Thyroid gland (tissue), 4 donors: Measurements from ENCODE around the gene COL25A1. TPM values are rescaled to one million over a fixed set of nuclear protein-coding genes. Genes with fewer than 3 reads are reported as not detected.

ENCODE experiments used
- DNase-seq, 2 donors: peaks; one replicate each; pipeline ENCODE4 v3.0.0-alpha.2; 2019
- H3K27ac ChIP-seq, 3 donors: fragments of 200-600 bp; sonication (generic); 1 replicate in 2 of 3; 2 replicates in 1 of 3; pipeline ENCODE4 v1.5.1; 2016 to 2019; ENCODE audit warnings: mild to moderate bottlenecking in 1 of 3, moderate library complexity in 1 of 3
- H3K27me3 ChIP-seq: fragments of 200-600 bp; sonication (generic); one replicate; pipeline ENCODE4 v1.5.1; 2019
- H3K36me3 ChIP-seq, 2 donors: fragments of 200-600 bp; sonication (generic); one replicate each; pipeline ENCODE4 v1.5.1; 2016 to 2019
- H3K4me1 ChIP-seq, 2 donors: fragments of 200-600 bp; sonication (generic); one replicate each; pipeline ENCODE4 v1.5.1; 2017 to 2019
- H3K4me3 ChIP-seq, 3 donors: fragments of 200-600 bp; sonication (generic); replicated peaks in 1 of 3; 1 replicate in 2 of 3; 2 replicates in 1 of 3; pipeline ENCODE4 v1.5.1; 2016; ENCODE audit warnings: mild to moderate bottlenecking in 1 of 3
- H3K9me3 ChIP-seq: fragments of 200-600 bp; sonication (generic); one replicate; pipeline ENCODE4 v1.5.1; 2017
- CTCF ChIP-seq, 6 experiments: fragments of 200-600 bp in 3 of 6; fragments of 450-650 bp in 3 of 6; sonication (generic) in 3 of 6; IDR thresholded peaks; one replicate each; pipeline ENCODE4 v1.5.1; 2016 to 2019; ENCODE audit warnings: antibody characterized with exemption in 6 of 6, mild to moderate bottlenecking in 2 of 6, inconsistent platforms in 1 of 6, moderate library complexity in 1 of 6
- POLR2A ChIP-seq, 2 donors: fragments of 450-650 bp; IDR thresholded peaks; one replicate each; pipeline ENCODE4 v1.6.1; 2017; ENCODE audit warnings: antibody characterized with exemption in 2 of 2, mild to moderate bottlenecking in 2 of 2, moderate library complexity in 1 of 2
- WGBS, 2 donors: methylation state at CpG; one replicate each; pipeline ENCODE4 v1.1.5; 2017; 5-methylcytosine and 5-hydroxymethylcytosine counted together
- intact Hi-C: fragments of 100-400 bp; cut with DNase I; formaldehyde crosslinking; loops from one replicate; pipeline ENCODE4 v1.15.1; 2023
- total RNA-seq, 4 donors: library from RNA; depleted of rRNA; stranded (reverse); fragments of >200 nt; gene quantifications; one replicate each; pipeline ENCODE4 v1.2.3, GENCODE V29; 2016

The COL25A1 gene
- total RNA-seq, 4 donors from 2014 or later, result 5.5 to 21.0 (median 7.1) TPM

- H3K4me3 ChIP-seq, result no peak overlapping the region
- H3K4me1 ChIP-seq, result no peaks in the 10 kb centered on the region
- no peak for TF ChIP-seq CTCF (IDR thresholded peaks at IDR 0.05)
- TF ChIP-seq POLR2A (IDR thresholded peaks at IDR 0.05), result no peak
- H3K9me3 ChIP-seq, result no peaks in the 10 kb centered on the region
- intact Hi-C loops, result no loop called here
- no peaks in the 10 kb centered on the region for H3K36me3 ChIP-seq
- WGBS, 2 donors, result 51 to 55% methylated on average over 2 of the region's 2 CpGs
- H3K27me3 ChIP-seq, result no peaks in the 10 kb centered on the region
- no peak overlapping the region for H3K27ac ChIP-seq
- peak; percentile 20 to 49 for DNase-seq
Measured at GRCh38 chr4:108861334-108861733, 441.1 kb downstream of the COL25A1 start.

DNA sequence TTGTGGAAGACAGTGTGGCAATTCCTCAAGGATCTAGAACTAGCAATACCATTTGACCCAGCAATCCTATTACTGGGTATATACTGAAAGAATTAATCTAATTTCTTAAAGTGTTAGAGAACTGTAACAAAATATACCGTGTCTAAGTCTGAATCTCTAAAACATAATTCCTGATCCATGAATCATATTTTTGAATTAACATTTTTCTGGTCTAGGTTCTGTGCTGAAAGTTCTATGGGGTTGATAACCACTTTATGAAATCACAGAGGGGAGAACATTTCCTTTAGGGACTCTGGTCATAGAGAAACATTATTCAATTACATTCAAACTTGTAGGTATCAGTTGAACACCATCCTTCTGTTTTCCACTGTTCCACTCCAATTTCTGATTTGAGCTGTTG lies 447.7 kb downstream of the COL25A1 start:
- no peak for DNase-seq
- no peaks in the 10 kb centered on the region for H3K9me3 ChIP-seq
- WGBS, 2 donors, result 93 to 94% methylated on average over 1 of the region's 1 CpG
- peaks cover 0 to 2% of the 10 kb centered on the region in 2 donors for H3K4me1 ChIP-seq
- H3K36me3 ChIP-seq, result no peaks in the 10 kb centered on the region
- intact Hi-C loops, result no loop called here
- TF ChIP-seq POLR2A (IDR thresholded peaks at IDR 0.05), result no peak
- no peak for TF ChIP-seq CTCF (IDR thresholded peaks at IDR 0.05)
- H3K4me3 ChIP-seq, result no peak overlapping the region
- no peak overlapping the region for H3K27ac ChIP-seq
- H3K27me3 ChIP-seq, result no peaks in the 10 kb centered on the region

GRCh38 chr4:108852691-108853090 lies 449.8 kb downstream of the COL25A1 start:
- no peaks in the 10 kb centered on the region for H3K36me3 ChIP-seq
- H3K4me3 ChIP-seq, result no peak overlapping the region
- WGBS, 2 donors, result 87 to 96% methylated on average over 1 of the region's 1 CpG
- TF ChIP-seq CTCF (IDR thresholded peaks at IDR 0.05) (no peak), POLR2A (IDR thresholded peaks at IDR 0.05) (no peak)
- H3K9me3 ChIP-seq, result no peaks in the 10 kb centered on the region
- no peak overlapping the region for H3K27ac ChIP-seq
- peaks cover 0 to 4% of the 10 kb centered on the region in 2 donors for H3K4me1 ChIP-seq
- intact Hi-C loops, result no loop called here
- DNase-seq, result no peak
- no peaks in the 10 kb centered on the region for H3K27me3 ChIP-seq

- Histone ChIP-seq H3K36me3 (no peaks in the 10 kb centered on the region), H3K4me3 (no peak overlapping the region), H3K27me3 (no peaks in the 10 kb centered on the region), H3K9me3 (no peaks in the 10 kb centered on the region), H3K4me1 (peaks cover 0 to 4% of the 10 kb centered on the region in 2 donors), H3K27ac (no peak overlapping the region)
- DNase-seq, result no peak
- intact Hi-C loops, result no loop called here
- 89 to 90% methylated on average over 2 of the region's 2 CpGs for WGBS, 2 donors
- TF ChIP-seq CTCF (IDR thresholded peaks at IDR 0.05) (no peak), POLR2A (IDR thresholded peaks at IDR 0.05) (no peak)
Measured at GRCh38 chr4:108851366-108851765, 451.1 kb downstream of the COL25A1 start.

DNA sequence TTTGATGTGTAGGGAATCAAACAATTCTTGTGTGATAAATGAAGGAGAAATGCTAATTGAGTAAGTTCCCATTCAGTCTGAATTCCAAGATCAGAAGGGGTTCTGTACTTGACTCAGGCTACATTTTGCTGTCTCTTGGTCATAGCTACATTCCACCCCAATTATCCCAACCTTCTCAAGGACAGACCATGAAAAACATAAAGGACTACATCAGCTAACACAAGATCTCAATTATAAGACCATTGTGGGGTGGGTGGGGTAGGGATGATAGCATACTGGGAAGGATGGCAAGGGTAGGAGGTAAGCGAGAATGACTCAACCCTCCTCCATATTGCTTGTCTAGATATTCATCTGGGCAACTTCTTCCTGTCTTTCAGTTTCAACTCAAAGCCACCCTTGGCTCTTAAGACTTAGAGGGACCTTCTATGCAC lies 452.2 kb downstream of the COL25A1 start:
- Histone ChIP-seq H3K36me3 (no peaks in the 10 kb centered on the region), H3K27ac (no peak overlapping the region), H3K4me3 (no peak overlapping the region), H3K9me3 (no peaks in the 10 kb centered on the region), H3K4me1 (peaks cover 0 to 4% of the 10 kb centered on the region in 2 donors), H3K27me3 (no peaks in the 10 kb centered on the region)
- WGBS, 2 donors, result 95 to 100% methylated on average over 1 of the region's 1 CpG
- TF ChIP-seq CTCF (IDR thresholded peaks at IDR 0.05), result no peak
- TF ChIP-seq POLR2A (IDR thresholded peaks at IDR 0.05), result no peak
- intact Hi-C loops, result no loop called here
- DNase-seq, result no peak
